Anterior cingulate cortex (tissue), 58 donors: ENCODE measurements around the gene CDH5.

Experiments used
- DNase-seq, 58 donors: peaks; one replicate each; lab custom pipeline; 2025; lab: John Stamatoyannopoulos, UW

Gene CDH5

GRCh38 chr16:66346221-66346620 lies 20.3 kb upstream of the CDH5 start:
- no peak for DNase-seq

GRCh38 chr16:66352304-66352703 lies 14.2 kb upstream of the CDH5 start:
- no peak for DNase-seq

GRCh38 chr16:66353055-66353454 lies 13.4 kb upstream of the CDH5 start:
- DNase-seq, result no peak

- DNase-seq, result no peak
These were observed 12.2 kb upstream of the CDH5 start for GRCh38 chr16:66354034-66354909.

GRCh38 chr16:66355526-66355925 lies 11.0 kb upstream of the CDH5 start:
- DNase-seq, result no peak

- DNase-seq, result peak in 21 of 58 donors; percentile 6 to 68 (median 24)
These were observed 9.0 kb upstream of the CDH5 start for GRCh38 chr16:66357523-66357928.

GRCh38 chr16:66358231-66358630 lies 8.3 kb upstream of the CDH5 start:
- no peak for DNase-seq

- no peak for DNase-seq
These were observed 7.5 kb upstream of the CDH5 start for GRCh38 chr16:66359012-66359411.

GRCh38 chr16:66359811-66360608 lies 6.5 kb upstream of the CDH5 start:
- DNase-seq, result no peak

- no peak for DNase-seq
These were observed 5.7 kb upstream of the CDH5 start for GRCh38 chr16:66360624-66361324.

- no peak for DNase-seq
These were observed 4.8 kb upstream of the CDH5 start for GRCh38 chr16:66361604-66362135.

- DNase-seq, result no peak
These were observed 3.2 kb upstream of the CDH5 start for GRCh38 chr16:66363211-66363777.

- no peak for DNase-seq
These were observed 2.2 kb upstream of the CDH5 start for GRCh38 chr16:66364117-66364958.

GRCh38 chr16:66364959-66365306 lies 1.6 kb upstream of the CDH5 start:
- no peak for DNase-seq

- DNase-seq, result no peak
These were observed 840 bp upstream of the CDH5 start for GRCh38 chr16:66365651-66366050.

- DNase-seq, result no peak
These were observed 1.7 kb downstream of the CDH5 start for GRCh38 chr16:66367968-66368891.

- no peak for DNase-seq
These were observed 2.6 kb downstream of the CDH5 start for GRCh38 chr16:66369055-66369592.
